Activated CD8-positive, alpha-beta memory T cell treated with anti-CD3 and anti-CD28 coated beads, Interleukin-2, amount 50 U/mL, for 24 hours (primary cell): ENCODE data around the gene ASB2.

Source experiments
- DNase-seq: peaks from one replicate; pipeline ENCODE4 v3.0.0-alpha.2; 2020; ENCODE audit errors: extremely low read depth

The ASB2 gene

DNA sequence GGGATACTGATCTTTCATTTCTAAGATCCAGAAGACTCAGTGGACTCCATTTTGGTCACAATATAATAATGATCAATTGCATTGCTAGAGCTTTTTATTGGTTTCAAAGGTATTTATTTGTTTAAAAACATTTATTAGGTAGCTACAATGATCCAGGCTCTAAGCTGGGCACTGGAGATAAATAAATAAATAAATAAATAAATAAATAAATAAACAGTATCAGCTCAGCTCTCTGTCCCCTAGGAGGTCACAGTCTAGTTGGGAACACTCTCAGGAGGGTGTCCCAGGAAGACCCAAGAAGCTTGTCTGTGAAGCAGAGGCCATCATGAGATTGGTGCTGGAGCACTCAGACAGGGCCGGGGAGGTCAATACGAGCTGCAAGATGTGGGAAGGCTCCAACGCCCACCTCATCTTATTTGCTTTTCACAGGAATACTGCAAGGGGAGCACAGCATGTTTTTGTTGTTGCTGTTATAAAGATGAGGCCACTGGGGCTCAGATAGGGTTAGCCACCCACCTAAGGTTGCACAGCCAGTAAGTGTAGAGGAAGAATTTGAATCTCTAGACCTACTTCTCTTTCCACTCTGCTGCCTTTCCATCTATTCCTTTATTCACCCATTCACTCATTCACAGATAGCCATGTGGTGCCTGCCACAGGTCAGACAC lies 15.5 kb downstream of the ASB2 start:
- DNase-seq, result no peak

DNA sequence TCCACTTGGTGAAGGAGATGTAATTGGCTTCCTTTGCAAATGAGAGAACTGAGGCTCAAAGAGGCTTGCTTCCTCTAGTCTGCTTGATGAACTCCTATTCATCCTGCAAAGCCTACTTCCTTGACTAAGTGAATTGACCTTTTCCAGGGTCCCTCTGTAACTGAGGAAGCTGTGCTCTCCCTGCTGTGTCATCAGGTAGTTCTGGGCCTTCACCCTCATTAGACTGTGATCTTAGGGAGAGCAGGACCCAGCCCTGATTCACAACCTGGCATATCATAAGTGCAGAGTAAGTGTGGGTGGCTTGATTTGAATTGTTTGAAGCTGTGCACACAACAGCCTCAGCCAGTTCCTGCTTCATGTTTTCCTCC lies 16.3 kb downstream of the ASB2 start:
- no peak for DNase-seq

- peak; percentile 85 for DNase-seq
Measured at GRCh38 chr14:93959239-93960107, 16.9 kb downstream of the ASB2 start.

- DNase-seq, result no peak
Measured at GRCh38 chr14:93958567-93959238, 17.7 kb downstream of the ASB2 start.

- no peak for DNase-seq
Measured at GRCh38 chr14:93957751-93958566, 18.4 kb downstream of the ASB2 start.

GRCh38 chr14:93957333-93957710 lies 19.0 kb downstream of the ASB2 start:
- no peak for DNase-seq

DNA sequence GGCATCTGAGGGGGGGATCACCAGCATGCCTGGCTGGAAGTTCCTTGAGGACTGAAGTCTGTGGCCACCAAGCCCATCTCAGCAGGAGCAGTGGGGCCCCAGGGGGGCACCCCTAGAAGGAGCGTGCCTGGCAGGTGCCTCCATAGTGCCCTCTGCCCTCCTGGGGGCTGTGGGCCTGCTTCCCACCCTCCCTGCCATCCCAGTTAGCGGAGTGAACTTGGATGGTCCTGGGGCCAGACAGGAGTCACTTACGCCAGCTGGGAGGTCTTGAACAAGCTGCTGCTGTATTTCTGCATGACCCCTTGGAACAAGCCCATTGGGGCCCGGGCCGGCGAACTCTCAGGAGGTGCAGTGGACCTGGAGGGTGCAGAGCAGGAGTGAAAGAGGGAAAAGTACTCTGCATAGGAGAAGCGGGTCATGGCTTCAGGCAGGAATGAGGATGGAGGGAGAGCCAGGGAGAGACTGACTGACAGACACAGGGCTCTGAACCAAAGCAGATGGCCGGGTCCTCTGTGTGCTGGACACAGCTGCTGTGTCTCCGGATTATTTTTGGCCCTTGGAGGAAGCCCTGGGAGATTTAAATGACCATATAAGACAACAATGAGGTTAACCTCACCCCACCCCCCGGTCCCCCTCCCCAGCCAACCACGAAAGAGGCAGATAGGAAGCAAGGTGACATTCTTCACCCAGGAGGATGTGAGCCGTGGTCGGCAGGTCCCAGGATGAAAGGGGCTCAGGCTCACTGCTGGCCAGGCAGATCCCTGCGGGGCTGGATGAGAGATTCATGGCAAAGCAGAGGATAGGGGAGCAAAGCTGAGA lies 19.6 kb downstream of the ASB2 start:
- no peak for DNase-seq

GRCh38 chr14:93955850-93956481 lies 20.4 kb downstream of the ASB2 start:
- no peak for DNase-seq

DNA sequence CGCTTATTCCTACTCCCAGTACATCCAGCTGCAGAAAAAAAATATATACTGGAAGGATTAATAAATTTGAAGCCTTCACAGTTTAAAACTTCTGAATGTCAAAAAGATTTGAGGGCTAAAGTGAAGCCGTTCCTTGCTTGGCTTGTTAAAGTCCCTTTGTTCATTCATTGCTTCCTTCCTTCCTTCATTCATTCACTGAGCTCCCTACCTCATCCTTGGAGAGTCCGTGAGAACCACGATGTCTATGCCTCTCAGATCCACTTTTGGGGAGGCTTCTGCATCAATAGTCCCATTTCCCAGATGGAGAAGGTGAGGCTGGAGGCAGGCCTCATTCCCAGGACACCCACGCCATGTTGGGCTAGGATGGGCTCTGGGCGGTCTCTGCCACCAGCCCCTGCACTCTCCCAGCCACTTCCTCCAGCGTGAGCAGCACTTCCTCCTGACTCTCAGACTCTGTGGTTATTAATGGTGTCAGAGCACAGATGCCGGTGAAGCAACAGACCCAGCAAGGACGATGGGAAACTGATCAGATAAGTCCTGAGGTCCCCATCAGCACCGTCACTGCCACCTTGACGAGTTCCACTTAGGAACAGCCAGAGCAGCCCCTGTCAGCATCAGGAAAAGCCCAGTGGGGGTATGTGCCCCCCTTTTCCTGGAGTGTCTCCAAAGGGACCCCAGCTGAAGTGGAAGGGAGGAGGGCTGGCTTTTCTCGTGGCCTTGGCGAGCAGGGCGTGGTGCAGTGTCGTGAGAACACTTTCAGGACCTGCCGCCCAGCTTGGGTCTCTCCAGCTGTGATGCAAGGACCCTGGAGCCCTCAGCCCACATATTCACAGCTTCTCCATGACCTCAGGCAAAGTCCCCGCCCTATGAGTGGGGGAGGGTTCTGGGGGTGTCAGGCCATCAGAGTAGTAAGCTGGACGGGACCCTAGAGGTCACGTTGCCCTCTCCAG lies 21.2 kb downstream of the ASB2 start:
- no peak for DNase-seq

- DNase-seq, result no peak
Measured at GRCh38 chr14:93954516-93954830, 21.9 kb downstream of the ASB2 start.

DNA sequence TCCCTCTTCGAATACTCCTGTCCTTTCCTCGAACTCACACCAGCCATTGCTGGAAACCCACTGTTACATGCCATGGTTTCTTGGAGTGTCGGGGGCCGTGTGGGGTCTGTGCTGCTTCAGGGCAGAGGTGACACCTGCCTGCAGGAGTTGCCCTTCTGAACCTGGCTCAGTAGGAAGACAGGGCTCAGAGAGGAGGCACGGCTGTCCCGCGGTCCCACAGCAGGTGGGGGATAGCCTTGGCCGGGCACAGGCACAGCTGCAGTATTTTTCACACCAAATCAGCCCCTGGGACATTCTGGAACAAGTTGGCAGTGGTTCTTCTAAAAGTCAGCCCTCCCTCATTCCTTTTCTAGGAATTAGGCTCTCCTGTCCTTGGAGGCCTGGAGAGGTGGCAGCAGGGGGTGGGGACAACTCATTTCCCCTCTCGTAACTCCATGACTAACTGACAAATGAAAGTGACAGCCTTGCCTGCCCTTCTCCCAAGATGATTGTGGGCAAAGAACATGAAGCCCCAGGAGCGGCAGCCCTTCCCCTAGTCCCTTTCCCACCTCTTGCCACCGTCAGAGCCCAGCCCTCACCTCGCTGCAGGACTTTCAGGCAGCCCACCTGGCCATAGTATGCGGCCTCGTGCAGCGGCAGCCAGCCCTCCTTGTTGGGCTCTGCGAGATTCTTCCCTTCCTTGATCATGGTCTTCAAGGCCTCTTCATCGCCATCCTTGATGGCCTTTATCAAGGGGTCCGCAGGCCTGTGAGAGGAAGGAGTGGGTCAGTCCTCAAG lies 22.4 kb downstream of the ASB2 start:
- no peak for DNase-seq

GRCh38 chr14:93953263-93953662 lies 23.1 kb downstream of the ASB2 start:
- no peak for DNase-seq

- DNase-seq, result no peak
Measured at GRCh38 chr14:93952829-93953228, 23.5 kb downstream of the ASB2 start.

DNA sequence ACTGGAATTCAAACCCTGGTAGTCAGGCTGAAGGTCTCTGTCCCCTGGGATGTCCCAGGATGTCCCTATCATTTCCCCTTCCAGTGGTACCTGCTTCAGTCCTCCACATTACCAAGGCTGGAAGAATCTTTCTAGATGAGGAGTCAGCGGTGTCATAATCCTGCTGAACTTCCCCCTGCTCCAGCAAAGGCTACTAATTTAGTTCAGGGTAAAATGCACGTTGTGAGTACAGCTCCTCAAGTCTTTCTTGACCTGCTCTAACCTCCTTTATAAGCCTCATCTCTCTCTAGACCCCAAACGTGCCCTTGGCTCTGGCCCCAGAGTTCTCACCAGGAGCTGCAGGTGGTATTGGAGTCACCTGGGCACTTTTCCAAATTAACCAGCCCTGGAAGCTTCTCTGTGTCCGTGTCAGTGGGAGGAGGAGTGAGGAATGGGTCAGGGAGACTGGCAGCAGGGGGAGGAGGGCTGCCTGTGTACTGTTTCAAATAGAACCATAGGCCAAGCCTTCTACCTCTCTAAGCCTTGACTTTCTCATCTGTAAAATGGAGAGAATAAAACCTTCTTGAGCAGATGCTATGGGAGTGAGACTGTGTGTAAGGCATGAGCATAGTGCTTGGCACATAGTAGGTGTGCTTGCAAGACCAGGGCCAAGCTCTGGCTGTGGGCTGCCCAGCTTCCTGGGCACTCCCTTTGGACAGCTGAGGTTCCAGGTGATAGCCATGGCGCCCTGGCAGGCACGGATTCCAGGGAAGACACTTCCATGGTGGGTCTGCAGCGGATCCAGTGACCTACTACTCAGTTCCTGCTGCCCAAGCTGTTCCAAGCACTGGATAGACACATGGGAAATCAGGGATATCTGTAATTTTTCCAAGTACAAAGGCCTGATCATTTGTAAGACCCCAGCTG lies 24.5 kb downstream of the ASB2 start:
- no peak for DNase-seq

GRCh38 chr14:93950948-93951634 lies 25.3 kb downstream of the ASB2 start:
- DNase-seq, result no peak

- DNase-seq, result no peak
Measured at GRCh38 chr14:93949511-93950075, 26.8 kb downstream of the ASB2 start.

- no peak for DNase-seq
Measured at GRCh38 chr14:93947282-93947681, 29.1 kb downstream of the ASB2 start.
